Embryonic facial prominence (tissue), 1 donor: ENCODE data around the gene NIN.
A peak's percentile ranks its signal among the peaks of the same experiment; 100 is the strongest.

Source experiments
- DNase-seq: peaks from one replicate; pipeline ENCODE4 v3.0.0-alpha.2; 2016; ENCODE audit errors: extremely low spot score

Gene NIN

GRCh38 chr14:50790589-50790988 lies 40.4 kb downstream of the NIN start:
- DNase-seq = no peak

GRCh38 chr14:50786751-50787464 lies 44.1 kb downstream of the NIN start:
- no peak for DNase-seq

- no peak for DNase-seq
Observed at GRCh38 chr14:50785457-50786063, 45.4 kb downstream of the NIN start.

GRCh38 chr14:50784683-50785456 lies 46.1 kb downstream of the NIN start:
- DNase-seq = no peak

GRCh38 chr14:50783563-50783962 lies 47.4 kb downstream of the NIN start:
- DNase-seq = no peak

GRCh38 chr14:50780393-50780792 lies 50.6 kb downstream of the NIN start:
- DNase-seq = no peak

- DNase-seq = no peak
Observed at GRCh38 chr14:50778721-50779483, 52.1 kb downstream of the NIN start.

- DNase-seq = no peak
Observed at GRCh38 chr14:50776522-50776921, 54.4 kb downstream of the NIN start.

GRCh38 chr14:50775357-50775756 lies 55.6 kb downstream of the NIN start:
- DNase-seq = peak; percentile 55

GRCh38 chr14:50774542-50775267 lies 56.3 kb downstream of the NIN start:
- DNase-seq = no peak

GRCh38 chr14:50773632-50774541 lies 57.1 kb downstream of the NIN start:
- DNase-seq = no peak

GRCh38 chr14:50772412-50772811 lies 58.5 kb downstream of the NIN start:
- no peak for DNase-seq

- no peak for DNase-seq
Observed at GRCh38 chr14:50770586-50770985, 60.4 kb downstream of the NIN start.

GRCh38 chr14:50769863-50770500 lies 61.0 kb downstream of the NIN start:
- peak; percentile 31 for DNase-seq

- no peak for DNase-seq
Observed at GRCh38 chr14:50768680-50769079, 62.3 kb downstream of the NIN start.

- no peak for DNase-seq
Observed at GRCh38 chr14:50766338-50766886, 64.5 kb downstream of the NIN start.

GRCh38 chr14:50763382-50764007 lies 67.5 kb downstream of the NIN start:
- DNase-seq = no peak

GRCh38 chr14:50762931-50763300 lies 68.0 kb downstream of the NIN start:
- DNase-seq = no peak
